GM13977 (cell line): ENCODE measurements around the gene TFF1.

ENCODE experiments used
- DNase-seq: peaks from one replicate; pipeline ENCODE4 v3.0.0; 2012; ENCODE audit warnings: low spot score
- CTCF ChIP-seq: IDR thresholded peaks from 2 replicates; pipeline ENCODE4 v1.5.1; 2012; ENCODE audit warnings: mild to moderate bottlenecking, control low read depth; ENCODE audit not compliant: insufficient read depth; ENCODE audit errors: extremely low read depth, missing control alignments
- in situ Hi-C: fragments of 300-500 bp; cut with MboI; formaldehyde crosslinking; loops from one replicate; pipeline ENCODE4 v1.12.0; 2022; ENCODE audit warnings: low sequenced_read_pairs, low pct_unique_long_range_greater_than_20kb, mixed read lengths, inconsistent platforms; ENCODE audit not compliant: unreplicated experiment

The TFF1 gene

GRCh38 chr21:42406201-42406621 is 39.9 kb upstream of the TFF1 start:
- no peak for DNase-seq
- no peak for TF ChIP-seq CTCF
- in situ Hi-C loops, result no loop called here

GRCh38 chr21:42405064-42406013 is 39.0 kb upstream of the TFF1 start:
- in situ Hi-C loops, result no loop called here
- no peak for TF ChIP-seq CTCF
- DNase-seq, result no peak

- no peak for TF ChIP-seq CTCF
- no peak for DNase-seq
- in situ Hi-C loops, result no loop called here
These were observed 38.2 kb upstream of the TFF1 start for GRCh38 chr21:42404539-42404938.

DNA sequence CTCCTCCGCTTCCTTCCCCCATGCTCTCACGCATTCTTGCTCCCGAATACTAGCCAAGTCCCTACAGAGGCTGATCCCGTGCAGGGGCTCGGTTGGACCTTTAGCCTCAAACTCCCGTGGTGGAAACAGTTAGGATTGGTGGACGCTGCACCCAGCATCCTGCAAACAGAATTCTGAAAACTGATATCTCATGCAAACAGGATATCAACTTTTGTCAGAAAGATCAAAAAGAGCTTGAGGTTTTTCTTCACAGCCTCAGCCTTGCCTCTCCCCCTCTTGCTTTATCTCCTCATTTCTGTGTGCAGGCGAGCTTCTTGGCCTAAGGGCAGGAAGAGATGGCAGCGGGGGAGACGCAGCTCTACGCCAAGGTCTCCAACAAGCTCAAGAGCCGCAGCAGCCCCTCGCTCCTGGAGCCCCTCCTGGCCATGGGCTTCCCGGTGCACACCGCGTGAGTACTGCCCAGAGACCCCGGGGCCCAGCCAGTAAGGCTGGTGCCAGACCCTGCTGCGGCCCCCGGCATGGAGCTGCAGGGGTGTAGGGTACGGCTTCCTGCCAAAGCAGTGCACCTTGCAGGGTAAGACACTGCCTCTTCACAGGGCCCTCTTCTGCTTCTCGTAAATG is 37.4 kb upstream of the TFF1 start, which contains the start of gene UBASH3A:
UBASH3A (plus strand) TSS at position 292 of the 621 bp plus-strand sequence; CDS start at position 336, 44 bp downstream.
- in situ Hi-C loops, result no loop called here
- no peak for TF ChIP-seq CTCF
- DNase-seq, result no peak

DNA sequence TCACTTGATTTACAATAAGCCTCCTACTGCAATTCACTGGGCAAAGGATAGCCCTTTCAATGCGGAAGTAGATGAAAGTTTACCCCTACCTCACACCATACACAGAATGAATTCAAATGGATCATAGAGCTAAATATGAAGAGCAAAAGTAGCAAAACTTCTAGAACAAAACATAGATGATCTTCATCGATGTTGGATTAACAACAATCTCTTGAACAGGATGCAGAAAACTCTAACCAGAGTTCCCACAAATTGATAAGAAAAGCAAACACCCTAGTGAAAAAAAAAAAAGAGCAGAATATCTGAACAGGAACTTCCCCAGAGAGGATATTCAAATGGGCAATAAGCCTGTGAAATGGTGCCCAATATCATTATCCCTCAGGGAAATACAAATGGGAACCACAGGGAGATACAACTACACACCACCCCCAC is 35.5 kb upstream of the TFF1 start:
- TF ChIP-seq CTCF, result no peak
- no peak for DNase-seq
- in situ Hi-C loops, result no loop called here

GRCh38 chr21:42401154-42401553 is 34.8 kb upstream of the TFF1 start:
- TF ChIP-seq CTCF, result no peak
- DNase-seq, result no peak
- in situ Hi-C loops, result no loop called here
